ENCODE data around the gene SMU1.

DNA sequence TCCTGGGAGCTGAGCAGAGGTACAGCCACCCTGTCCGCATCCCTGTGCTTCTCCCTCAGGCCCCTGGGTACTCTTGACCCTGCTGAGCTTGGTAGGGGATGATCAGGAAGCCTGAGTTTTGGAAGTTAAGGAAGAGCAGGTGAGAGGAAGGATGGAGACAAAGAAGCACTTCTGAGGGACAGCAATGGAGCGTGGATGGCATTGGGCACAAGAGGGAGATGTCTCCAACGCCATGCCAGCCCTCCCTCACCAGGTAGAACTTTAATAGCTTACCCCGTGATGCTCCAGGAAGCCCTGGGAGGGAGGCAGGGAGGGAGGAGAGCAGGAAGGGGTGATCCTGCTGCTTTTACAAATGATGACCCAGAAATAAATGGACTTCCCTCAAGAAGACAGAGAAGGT is 29.9 kb upstream of the SMU1 start:
- TF ChIP-seq ZNF703 (CRISPR knock-in tag; IDR thresholded peaks at IDR 0.05; ENCODE audit: borderline replicate concordance): no peak
- no peak for TF ChIP-seq CTCF (CRISPR knock-in tag; IDR thresholded peaks at IDR 0.05)
- no peak for TF ChIP-seq HCFC1 (IDR thresholded peaks at IDR 0.05; ENCODE audit: low read depth, low read length)
- no peak for TF ChIP-seq TBL1XR1 (IDR thresholded peaks at IDR 0.05; ENCODE audit: borderline replicate concordance, low read length, partially characterized antibody)
- TF ChIP-seq SMAD1 (CRISPR knock-in tag; IDR thresholded peaks at IDR 0.05; ENCODE audit: borderline replicate concordance, low read depth): no peak
- TF ChIP-seq, protein P1, sequence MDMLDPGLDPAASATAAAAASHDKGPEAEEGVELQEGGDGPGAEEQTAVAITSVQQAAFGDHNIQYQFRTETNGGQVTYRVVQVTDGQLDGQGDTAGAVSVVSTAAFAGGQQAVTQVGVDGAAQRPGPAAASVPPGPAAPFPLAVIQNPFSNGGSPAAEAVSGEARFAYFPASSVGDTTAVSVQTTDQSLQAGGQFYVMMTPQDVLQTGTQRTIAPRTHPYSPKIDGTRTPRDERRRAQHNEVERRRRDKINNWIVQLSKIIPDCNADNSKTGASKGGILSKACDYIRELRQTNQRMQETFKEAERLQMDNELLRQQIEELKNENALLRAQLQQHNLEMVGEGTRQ (IDR thresholded peaks at IDR 0.05; ENCODE audit: low read depth, low read length): no peak
- TF ChIP-seq, protein P1 (CRISPR knock-in tag; IDR thresholded peaks at IDR 0.05; ENCODE audit: borderline replicate concordance): no peak
- TF ChIP-seq ZNF350 (CRISPR knock-in tag; IDR thresholded peaks at IDR 0.05; ENCODE audit: borderline replicate concordance, low read depth): no peak
- TF ChIP-seq POLR2AphosphoS2 (IDR thresholded peaks at IDR 0.05; ENCODE audit: low read depth, low read length): no peak
- TF ChIP-seq HOMEZ (CRISPR knock-in tag; IDR thresholded peaks at IDR 0.05; ENCODE audit: low read depth): no peak
- TF ChIP-seq RXRA (CRISPR knock-in tag; IDR thresholded peaks at IDR 0.05): no peak
- TF ChIP-seq ELF1 (CRISPR knock-in tag; IDR thresholded peaks at IDR 0.05): no peak
